Endometrium (tissue), 2 donors: ENCODE data around the gene FKBP4.
A peak's percentile ranks its signal among the peaks of the same experiment; 100 is the strongest.
"Not testable (repeated sequence)": the region's sequence is repeated elsewhere in the genome, so short reads cannot be mapped to it uniquely, and the experiment has no call there.

Experiments
- FAIRE-seq: peaks from 2 replicates; lab custom pipeline; 2012; peaks lifted over from hg19 to GRCh38; lab: Jason Lieb, UNC
- donor health status: control.
- donor health status: control.

Gene FKBP4, protein sequence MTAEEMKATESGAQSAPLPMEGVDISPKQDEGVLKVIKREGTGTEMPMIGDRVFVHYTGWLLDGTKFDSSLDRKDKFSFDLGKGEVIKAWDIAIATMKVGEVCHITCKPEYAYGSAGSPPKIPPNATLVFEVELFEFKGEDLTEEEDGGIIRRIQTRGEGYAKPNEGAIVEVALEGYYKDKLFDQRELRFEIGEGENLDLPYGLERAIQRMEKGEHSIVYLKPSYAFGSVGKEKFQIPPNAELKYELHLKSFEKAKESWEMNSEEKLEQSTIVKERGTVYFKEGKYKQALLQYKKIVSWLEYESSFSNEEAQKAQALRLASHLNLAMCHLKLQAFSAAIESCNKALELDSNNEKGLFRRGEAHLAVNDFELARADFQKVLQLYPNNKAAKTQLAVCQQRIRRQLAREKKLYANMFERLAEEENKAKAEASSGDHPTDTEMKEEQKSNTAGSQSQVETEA

DNA sequence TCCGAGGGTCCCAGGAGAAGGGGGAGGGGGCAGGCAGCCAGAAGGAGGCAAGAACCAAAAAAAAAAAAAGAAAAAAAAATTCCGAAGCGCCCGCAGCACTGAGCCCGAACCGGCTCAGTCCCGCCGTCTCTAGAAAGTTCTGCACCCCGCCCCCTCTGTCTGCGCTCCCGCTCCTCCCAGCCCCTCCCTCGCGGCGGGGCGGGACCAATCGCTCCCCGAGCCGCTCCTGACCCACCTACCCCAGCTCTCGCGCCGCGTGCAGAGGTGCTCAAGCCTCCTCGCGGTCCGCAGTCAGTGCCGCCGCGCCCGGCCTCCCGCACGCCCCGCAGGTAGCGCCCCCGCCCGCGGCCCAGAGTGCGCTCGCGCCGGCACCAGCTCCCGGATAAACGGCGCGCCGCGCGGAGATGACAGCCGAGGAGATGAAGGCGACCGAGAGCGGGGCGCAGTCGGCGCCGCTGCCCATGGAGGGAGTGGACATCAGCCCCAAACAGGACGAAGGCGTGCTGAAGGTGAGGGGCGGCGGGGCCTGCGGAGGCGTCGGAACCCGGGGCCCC, at the start of gene FKBP4:
TSS of gene FKBP4 (plus strand) at position 235 of the 554 bp plus-strand sequence. CDS start at position 405, 170 bp downstream.
- no peak for FAIRE-seq

DNA sequence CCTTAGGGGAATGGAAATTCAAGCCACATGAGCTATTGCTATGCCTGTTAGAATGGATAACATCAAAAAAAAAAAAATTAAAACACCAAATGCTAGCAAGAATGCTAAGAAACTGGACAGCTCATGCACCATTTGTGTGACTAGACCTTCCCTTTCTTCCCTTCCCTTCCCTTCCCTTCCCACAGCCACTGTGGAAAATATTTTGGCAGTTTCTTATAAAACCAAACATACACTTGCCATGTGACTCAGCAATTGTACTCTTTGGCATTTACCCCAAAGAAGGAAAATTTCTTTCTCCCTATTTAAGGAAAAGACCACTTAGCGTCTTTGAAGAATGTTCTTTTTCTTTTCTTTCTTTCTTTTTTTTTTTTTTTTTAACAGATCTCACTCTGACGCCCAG, 49.1 kb upstream of the FKBP4 start:
- no peak for FAIRE-seq

DNA sequence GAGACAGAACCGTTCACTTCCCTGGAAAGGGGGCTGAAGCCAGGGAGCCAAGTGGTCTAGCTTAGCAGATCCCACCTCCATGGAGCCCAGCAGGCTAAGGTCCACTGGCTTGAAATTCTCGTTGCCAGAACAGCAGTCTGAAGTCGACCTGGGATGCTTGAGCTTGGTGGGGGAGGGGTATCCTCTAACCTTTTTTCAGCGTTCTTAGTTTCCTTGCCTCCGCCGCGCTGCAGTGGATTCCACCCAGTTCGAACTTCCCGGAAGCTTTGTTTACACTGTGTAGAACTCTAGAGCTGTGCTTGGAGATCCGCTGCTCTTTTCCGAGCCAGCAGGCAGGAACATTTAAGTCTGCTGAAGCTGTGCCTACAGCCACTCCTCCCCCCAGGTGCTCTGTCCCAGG, 45.2 kb upstream of the FKBP4 start:
- no peak for FAIRE-seq

DNA sequence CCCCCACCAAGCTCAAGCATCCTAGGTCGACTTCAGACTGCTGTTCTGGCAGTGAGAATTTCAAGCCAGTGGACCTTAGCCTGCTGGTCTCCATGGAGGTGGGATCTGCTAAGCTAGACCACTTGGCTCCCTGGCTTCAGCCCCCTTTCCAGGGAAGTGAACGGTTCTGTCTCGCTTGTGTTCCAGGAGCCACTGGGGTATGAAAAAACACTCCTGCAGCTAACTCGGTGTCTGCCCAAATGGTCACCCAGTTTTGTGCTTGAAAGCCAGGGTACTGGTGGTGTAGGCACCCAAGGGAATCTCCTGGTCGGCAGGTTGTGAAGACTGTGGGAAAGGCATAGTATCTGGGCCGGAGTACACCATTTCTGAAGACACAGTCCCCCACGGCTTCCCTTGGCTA, 44.6 kb upstream of the FKBP4 start:
- FAIRE-seq: no peak

DNA sequence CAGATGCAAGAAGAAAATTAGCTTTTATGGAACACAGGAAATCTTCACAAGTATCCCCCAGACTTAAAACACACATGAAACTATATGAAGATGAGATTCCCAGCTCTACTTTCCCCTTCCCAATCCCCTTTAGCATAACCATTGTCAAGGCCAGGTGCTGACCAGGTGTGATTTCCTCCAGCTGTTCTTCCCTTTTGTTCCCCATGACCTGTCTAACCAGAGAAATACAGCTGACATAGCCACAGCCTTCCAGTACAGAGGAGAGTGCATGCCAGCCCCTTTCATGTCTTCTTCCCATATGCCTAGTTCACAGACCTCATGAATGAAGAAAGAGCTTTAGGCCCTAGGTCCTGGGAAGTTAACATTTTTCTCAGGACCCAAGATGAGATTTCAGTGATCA, 43.5 kb upstream of the FKBP4 start:
- FAIRE-seq: no peak

DNA sequence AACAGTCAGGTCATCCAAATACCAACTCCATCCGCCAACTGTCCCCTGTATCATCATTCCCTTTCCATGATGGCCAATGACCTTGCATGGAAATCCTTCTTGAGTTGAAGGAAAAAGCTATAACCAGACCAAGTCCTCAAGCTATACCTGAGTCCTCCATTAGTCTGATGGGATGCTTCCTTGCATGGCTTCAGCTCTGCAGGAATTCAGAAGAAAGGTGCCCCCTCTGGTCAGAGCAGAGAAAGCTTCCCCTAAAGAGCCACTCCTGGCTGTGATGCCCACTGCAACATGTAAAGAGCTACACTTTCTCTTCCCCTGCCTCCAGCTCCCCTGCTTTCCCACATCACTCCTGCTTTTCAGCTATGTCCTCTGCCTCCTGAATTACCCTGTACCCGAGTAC, 43.1 kb upstream of the FKBP4 start:
- FAIRE-seq: no peak

DNA sequence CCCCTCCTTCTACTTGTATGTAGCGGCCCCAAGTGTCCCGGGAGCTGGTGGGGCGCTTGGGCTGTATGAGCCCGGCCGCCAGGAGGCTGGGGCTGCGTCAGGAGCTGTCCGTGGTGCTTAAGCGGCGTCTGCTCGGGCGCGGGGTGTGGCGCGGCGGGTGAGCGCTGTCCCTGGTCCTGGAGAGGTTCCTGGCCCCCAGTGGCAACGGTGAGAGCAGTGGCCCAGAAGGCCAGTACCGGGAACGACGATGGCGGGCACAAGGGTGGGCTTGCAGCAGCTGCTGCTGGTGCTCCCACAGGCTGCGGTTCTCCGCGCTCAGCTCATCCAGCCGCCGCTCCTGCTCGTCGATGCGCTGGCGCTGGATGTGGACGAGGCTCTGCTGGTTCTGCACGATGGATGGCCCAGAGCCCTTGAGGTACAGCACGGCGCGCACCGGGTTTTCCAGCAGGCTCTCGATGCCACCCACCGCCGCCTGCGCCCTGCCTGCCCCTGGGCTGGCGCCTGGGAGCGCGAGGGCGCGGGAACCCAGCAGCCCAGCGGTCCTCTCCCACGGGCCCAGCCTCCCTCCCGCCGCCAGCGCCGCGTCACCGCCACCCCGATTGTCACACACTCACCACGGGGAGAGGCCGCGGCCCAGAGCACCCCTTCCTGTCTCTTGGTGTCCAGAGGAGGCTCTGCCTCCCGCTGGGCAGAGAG, 41.9 kb upstream of the FKBP4 start:
- FAIRE-seq: peak; percentile 31

DNA sequence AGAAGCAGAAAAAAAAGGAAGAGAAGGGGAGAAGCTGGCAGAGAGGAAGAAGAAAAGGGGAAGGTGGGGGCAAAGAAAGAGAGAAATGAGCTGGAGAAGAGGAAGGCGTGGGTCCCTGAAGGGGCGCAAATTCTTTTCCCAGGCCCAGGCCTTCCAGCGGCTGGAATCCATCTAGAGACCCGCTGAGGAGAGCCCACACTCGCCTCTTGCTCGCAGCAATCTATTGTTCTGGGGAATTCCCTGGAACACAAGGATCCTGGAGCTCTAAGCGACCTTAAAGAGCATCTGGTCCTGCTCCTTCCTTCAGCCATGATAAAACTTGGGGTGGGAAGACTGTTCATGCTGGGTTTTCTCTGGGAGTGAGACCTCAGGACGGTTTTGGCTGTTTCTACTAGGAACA, 41.2 kb upstream of the FKBP4 start:
- no peak for FAIRE-seq

DNA sequence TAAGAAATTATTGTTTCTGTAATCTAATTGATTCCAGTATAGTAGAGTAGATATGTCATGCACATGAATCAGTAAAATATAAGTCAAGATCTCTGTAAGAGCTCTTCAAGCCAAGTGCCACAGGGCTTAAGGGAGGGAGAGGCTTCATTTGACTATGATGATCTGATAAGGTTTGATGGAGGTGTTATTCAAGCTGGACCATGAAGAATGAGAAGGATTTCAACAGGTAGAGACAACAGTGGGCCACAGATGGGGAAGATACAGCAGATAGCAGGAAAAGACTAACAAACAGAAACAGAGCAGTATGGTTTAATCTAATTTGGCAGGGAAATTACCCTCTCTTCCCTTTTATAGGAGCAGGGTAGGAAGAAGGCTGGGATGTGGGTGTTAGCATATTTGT, 40.6 kb upstream of the FKBP4 start:
- no peak for FAIRE-seq

DNA sequence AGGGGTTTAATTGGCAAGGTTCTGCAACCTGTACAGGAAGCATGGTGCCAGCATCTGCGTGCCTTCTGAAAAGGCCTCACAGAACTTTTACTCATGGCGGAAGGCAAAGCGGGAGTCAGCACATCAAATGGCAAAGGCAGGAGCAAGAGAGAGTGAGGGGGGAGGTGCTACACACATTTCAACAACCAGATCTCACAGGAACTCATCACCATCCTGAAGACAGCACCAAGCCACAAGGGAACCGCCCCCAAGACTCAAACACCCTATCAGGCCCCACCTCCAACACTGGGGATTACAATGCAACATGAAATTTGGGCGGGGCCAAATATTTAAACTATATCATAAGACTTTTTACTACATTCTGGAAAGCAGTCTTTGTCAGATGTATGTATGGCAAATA, 38.0 kb upstream of the FKBP4 start:
- FAIRE-seq: no peak

DNA sequence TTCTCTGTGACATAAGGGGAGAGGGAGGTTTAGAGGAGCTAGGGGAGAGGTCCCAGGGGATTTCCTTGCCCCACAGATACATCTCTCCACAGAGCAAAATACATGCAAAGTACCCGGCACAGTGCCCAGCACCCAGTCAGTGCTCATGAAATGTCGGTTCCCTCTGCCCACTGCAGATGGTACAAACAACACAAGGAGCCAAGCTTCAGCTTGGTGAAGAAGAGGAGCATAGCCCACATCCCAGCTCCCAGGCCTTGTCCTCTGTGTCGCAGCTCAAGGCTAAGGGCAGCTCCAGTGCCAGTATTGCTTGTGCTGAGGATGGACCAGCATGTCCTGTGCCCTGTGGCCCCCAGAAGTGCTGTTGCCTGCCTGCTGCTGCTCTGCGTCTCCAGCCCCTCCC, 35.0 kb upstream of the FKBP4 start:
- no peak for FAIRE-seq

DNA sequence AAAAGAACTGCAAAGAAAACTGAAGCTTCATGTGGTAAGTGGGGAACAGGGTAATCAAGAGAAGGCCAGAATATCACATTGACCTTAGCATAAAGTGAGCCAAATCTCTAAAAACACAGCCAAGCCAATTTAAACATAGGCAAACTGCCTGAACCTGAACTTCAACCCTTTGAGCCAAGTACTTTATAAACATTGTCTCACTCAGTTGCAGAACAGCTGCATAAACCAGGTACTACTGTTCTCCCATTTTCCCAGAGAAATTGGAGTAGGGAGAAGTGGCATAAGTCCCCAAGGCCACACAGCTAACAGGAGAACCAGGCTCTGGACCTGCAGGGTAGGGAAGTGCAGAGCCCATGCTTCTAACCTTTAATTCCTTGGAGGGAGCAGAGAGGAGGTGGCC, 30.4 kb upstream of the FKBP4 start:
- FAIRE-seq: no peak

DNA sequence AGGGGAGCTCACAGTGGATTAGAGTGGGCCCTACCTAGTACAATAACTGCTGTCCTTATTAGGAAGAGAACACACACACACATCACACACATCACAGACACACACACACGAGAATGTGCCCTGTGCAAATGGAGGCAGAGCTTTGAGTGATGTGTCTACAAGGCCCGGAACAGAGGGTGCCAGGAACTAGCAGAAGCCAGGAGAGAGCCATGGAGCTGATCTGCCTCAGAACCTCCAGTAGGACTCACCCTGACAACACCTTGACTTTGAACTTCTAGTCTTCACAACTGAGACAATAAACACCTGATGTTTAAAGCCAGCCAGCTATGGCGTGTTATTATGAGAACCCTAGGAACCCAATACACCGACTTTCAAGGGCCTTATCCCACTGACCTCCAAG, 29.7 kb upstream of the FKBP4 start:
- FAIRE-seq: no peak

DNA sequence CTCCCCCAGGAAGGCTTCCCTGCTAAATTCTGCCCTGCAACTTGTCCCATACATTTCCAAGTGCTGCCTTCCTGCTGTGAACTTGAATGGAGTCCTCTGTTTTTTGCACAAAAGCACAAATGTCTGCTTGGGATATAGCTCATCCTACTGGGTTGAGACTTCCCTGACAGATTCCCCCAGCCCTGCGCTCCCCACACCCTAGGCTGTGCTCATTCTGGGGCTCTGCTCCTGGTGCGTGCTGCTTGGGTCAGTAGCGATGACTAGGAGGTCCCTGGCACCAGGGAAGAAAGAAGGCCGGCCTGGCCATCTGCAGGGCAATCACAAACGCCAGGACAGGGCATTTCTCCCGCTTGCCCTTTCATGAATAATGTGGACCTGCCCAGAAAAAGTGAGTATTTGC, 29.2 kb upstream of the FKBP4 start:
- FAIRE-seq: no peak

DNA sequence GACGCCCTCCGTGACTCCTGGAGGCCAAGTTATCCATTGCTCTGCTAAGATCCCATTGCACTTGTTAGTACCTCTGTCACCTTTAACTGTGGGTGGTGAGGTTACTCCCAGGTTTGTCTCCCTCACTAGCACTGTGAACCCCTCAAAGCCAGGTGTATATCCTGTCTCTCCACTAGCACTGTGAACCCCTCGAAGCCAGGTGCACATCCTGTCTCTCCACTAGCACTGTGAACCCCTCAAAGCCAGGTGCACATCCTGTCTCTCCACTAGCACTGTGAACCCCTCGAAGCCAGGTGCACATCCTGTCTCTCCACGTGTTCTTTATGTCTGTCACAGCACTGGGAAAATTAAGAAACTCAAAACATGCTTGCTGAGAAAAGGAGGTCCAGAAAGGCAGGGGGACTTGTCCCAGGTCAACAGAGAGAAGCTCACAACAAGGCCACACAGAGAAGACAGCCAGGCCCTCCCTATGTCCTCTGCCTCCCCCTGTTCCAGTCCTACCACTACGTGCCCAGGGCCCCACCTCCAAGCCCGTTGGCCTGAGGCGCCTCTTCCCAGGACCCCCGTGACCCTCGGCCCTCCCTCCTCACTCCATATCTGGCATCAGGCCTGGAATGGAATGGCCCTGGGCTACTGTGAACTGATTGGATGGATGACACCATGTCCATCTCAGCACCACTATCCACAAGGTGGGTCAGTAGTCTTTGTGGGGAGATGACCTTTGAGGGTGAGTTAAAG, 26.4 kb upstream of the FKBP4 start:
- FAIRE-seq: no peak

DNA sequence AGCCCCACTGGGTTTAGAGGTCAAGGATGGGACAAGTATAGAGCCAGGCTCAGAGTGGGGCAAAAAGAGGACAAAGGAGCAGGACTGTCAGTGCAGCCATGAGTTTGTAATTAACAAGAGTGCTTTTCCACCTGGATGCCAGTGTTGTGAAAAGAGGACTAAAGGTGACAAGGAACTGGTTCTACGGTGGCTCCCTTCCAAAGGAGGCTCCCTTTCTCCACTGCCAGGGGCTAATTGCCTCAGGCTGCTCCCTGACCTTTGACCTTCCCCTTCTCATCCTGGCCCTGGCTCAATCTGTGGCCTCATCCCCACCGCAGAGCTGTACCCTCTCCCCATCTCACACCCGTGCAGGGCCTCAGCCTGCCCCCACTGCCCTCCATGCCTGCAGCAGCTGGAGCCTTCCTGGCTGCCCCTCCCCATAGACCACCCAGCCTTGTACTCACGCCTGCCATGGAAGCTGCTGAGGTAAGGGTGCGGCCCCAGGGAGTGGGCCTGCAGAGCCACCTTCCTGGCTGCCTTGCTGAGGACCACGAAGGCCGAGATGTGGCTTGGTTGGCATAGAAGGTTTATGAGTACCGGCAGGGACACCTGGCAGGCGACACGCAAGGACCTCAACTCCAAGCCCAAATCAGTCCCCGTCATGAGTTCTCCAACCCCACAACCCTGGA, 24.8 kb upstream of the FKBP4 start:
- FAIRE-seq: no peak

DNA sequence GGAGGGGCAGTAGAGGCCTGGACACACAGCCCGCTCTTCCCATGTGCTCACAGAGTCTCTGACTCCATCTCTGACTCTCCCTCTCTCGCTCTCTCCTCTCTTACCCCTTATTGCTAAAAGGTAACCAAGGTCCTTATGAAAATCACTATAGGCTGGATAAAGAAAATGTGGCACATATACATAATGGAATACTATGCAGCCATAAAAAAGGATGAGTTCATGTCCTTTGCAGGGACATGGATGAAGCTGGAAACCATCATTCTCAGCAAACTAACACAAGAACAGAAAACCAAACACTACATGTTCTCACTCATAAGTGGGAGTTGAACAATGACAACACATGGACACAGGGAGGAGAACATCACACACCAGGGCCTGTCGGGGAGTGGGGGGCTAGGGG, 24.2 kb upstream of the FKBP4 start:
- not testable (repeated sequence) for FAIRE-seq

DNA sequence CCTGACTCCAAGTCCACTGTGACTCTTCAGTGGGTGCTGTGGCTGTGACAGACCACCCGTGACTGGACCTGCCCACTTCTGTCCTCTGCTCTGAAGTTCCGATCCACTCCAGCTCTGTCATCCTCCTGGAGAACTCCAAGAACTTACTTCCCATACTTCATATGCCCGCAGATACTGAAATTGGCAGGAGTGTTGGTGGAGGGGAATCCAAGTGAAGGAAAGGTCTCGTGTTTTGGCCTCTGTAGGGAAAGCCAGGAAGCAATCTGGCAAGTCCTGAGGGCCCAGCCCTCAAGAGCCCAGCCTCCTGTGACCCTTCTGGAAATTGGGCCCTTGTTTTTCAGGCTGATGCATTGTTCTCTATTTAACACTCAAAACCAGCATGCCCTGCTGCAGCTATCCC, 22.4 kb upstream of the FKBP4 start:
- no peak for FAIRE-seq

DNA sequence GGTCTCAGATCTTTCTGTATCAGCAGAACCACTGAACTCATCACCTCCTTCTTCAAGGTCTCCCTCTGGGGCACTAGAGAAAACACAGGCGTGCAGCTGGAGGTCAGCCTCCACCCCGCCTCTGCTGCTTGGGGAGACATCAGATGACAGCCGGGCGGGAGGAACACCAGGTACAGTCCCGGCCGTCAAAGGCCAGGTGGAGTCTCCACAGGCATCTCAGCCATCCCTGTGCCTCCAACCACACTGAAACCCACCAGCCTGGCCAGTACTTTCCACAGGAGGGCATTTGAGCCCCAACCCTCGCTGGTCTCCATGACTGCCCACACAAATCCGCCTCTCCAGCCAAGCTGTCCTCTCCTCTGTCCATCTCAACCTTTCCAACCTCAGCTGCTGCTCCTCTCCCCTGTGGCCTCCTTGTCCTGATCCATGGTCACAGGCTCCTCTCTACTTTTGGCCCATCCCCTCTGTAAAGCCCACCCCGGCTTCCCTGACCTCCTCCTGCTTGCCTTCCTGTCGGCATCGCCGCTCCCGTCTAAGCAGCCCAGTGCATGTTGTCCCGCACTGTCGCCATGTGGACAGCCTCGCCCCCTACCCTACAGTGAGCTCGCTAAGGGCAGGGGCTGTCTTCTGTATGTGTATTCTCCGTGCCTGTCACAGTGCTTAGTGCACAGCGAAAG, 21.4 kb upstream of the FKBP4 start:
- no peak for FAIRE-seq

DNA sequence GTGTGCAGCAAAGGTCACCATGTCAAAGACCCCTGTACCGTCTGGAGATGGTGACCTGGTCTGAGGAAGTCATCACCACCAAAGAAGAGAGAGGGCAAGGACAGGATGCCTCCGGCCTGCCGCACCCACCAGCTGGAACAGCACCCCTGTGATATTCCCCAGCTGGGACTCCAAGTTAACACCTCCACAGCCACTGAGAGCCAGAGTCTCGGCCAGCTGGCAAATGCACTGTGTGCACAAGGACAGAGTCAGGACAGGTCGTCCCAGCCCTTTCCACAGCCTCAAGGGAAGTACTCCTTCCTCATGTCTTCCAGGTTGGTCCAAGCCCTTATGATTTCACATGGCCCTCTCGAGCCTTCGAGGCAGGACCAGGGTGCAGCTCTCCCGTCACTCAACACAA, 19.3 kb upstream of the FKBP4 start:
- FAIRE-seq: no peak

DNA sequence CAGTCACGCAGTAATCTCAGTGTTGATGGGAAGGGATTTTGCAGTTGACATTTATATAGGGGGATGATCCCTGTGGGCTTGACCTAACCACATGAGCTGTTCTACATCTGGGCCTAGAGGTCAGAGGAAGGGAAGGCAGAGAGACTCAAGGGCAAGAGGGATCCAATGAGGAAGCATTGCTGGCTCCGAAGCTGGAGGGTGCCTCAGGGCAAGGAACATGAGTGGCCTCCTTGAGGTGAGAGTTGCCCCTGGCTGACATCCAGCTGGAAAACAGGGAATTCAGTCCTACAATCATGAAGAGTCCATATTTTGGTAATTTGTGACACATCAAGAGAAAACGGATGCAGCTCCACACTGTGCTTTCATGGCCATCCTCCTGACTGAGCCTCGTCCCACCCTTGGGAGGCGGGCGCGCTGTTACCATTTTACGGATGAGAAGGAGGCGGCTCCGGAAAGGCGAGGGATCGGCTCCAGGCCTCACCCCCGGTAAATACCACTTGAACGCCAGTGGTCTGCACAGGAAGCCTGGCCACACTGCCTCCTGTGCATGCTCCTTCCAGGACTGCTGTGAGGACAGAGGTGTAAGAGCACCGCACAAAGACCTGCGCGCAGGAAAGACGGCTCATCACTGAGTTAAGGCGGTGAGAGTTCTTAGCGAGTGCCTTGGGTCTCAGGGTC, 18.5 kb upstream of the FKBP4 start:
- no peak for FAIRE-seq
